GM12801 (cell line): Measurements from ENCODE around the gene SNRNP25.

Experiments used
- TF ChIP-seq, protein P1 (sequence below): IDR thresholded peaks from one replicate; pipeline ENCODE4 v1.5.1; 2011; ENCODE audit warnings: control low read depth; ENCODE audit not compliant: insufficient read length; ENCODE audit errors: extremely low read depth

SNRNP25 gene

DNA sequence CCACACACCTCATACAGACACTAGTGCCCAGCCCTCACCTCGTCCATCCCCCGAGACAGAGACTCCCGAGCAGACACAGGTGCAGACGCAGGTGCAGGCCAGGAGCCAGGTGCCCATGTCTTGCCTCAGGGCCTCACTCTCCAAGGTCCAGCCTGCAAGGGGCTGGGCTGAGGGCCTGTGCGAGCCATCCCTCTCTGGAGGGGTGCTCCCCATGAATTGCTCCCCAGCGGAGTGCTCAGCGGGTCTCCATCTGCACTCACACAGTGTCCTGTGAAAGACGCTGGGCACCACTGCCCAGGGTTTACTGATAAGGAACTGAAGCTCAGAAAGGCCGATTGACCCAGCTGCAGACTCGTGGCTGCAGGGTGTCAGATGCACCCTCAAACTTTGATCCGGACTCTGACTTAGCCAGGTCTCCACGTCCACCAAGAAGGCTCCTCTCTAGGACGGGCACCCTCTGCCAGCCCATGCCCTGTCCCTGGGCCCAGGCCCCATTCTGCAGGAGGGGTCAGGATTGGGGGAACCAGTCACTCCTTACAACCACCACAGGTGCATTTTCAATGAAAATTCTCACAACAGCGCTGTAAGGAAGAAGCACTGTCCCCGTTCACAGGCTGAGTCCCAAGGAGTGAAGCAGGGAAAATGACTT lies 17.2 kb upstream of the SNRNP25 start:
- TF ChIP-seq, protein P1, sequence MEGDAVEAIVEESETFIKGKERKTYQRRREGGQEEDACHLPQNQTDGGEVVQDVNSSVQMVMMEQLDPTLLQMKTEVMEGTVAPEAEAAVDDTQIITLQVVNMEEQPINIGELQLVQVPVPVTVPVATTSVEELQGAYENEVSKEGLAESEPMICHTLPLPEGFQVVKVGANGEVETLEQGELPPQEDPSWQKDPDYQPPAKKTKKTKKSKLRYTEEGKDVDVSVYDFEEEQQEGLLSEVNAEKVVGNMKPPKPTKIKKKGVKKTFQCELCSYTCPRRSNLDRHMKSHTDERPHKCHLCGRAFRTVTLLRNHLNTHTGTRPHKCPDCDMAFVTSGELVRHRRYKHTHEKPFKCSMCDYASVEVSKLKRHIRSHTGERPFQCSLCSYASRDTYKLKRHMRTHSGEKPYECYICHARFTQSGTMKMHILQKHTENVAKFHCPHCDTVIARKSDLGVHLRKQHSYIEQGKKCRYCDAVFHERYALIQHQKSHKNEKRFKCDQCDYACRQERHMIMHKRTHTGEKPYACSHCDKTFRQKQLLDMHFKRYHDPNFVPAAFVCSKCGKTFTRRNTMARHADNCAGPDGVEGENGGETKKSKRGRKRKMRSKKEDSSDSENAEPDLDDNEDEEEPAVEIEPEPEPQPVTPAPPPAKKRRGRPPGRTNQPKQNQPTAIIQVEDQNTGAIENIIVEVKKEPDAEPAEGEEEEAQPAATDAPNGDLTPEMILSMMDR, result no peak

DNA sequence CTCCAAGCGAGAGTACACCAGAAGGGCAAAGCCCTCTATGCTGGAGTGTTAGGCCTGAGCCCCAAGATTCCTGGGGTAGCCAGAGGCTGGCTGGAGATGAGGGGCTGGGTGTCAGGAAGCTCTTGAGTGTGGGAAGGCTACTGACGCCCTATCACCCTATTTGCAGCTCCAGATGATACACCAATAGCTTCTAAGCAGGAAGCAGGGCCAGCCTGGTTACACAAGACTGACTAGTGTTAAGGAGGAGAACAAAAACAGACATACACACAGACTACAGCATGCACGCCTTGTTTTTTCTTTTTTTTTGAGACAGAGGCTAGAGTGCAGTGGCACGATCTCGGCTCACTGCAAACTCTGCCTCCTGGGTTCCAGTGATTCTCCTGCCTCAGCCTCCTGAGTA lies 16.1 kb upstream of the SNRNP25 start:
- TF ChIP-seq, protein P1, result no peak

DNA sequence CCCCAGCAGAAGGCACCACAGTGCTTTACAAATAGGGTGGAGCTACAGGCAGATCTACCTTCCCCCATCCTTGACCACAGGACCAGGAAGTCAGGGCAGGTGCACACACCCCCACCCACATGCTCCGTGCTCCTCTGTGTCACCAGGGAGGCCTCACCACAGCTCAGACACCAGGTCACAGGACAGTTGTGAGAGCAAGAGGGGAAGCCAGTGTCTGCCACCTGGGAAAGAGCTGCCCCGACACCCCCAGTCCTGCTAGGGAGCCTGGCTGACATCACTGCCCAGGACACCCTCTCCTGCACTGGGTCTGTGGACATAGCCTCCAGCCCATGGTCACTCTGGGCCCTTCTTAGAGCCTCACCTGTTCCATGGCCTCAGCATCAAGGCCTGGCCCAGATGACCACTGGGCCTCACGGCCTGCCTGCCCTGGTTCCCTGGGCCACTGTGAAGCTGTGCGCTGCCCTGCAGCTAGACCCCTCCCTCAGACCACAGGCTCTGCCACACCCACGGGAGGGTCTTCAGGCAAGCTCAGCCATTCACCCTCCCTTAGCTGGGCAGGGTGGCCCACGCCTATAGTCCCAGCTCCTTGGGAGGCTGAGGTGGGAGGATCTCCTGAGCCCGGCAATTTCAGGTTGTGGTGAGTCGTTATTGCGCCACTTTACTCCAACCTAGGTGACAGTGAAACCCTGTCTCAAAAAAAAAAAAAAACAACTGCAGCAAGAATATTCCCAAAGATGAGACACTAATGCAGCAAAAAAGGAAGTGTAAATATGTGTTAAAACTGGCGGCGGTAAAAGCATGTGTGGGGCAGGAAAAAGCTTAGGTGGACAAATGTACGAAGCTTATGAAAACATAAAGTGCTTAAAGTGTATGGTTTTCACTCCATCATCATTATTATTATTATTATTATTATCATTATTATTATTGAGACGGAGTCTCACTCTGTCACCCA lies 14.4 kb upstream of the SNRNP25 start:
- TF ChIP-seq, protein P1, result no peak

DNA sequence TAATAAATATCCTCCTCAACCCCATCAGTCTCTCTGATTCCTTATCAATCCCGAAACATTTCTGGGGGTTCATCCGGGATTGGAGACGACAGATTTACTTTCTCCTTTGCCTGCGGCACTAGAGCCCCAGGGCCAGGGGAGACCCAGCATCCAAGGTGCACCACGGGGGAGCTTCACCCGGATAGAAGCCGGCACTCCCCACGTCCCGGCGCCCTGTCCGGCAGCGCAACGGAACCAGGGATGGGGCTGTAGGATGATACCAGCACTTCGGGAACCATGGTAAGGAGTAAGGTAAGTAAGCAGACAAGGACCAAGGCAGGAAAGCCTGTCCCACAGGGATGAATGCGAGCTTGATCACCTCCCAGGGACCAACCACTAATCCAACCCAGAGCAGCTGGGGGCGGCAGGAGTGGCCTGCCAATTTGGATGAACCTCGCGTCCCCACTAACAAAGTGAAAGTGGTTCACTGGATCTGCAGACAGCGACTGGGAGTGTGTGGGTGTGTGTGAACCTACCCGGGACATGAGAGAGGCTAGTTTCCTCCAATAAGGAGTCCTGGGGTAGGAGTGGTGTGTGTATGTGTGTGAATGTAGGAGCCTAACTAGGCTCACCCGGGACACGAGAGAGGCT lies 12.1 kb upstream of the SNRNP25 start:
- TF ChIP-seq, protein P1, result no peak

DNA sequence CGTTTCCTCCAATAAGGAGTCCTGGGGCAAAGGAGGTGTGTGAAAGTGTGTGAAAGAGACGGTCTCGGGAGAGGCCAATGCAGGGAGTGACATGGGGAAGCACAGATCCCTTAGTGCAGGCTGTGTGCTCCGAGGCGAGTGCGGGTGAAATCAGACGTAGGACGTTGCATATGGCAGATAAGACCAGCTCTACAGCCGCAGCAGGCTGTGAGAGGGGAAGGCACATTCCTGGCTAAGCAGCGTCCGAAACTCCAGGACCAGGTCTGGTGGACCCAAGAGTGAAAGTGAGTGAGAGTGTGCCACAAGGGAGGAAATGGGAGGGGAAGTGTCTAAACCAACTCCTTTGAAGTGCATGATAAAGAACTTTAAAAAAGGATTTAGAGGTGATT lies 11.6 kb upstream of the SNRNP25 start:
- TF ChIP-seq, protein P1, result no peak

DNA sequence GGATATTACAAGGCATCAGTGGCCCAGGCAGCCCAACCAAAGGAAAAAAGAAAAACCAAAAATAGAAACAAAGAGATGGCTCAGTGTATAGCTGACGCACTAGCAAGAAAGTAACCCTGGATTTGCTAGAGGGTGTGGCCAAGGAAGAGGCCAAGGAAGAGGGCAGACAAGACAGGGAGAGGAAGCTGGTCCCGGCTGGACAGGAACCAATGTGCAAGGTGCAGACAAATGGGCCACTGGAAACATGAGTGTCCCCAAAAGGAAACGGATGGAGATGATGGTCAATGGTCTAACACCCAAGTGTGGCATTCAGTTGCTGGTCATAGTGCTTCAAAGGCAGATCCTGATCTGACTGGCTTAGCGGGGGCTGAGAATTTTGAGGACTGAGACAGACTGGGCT lies 10.9 kb upstream of the SNRNP25 start:
- TF ChIP-seq, protein P1, result no peak

DNA sequence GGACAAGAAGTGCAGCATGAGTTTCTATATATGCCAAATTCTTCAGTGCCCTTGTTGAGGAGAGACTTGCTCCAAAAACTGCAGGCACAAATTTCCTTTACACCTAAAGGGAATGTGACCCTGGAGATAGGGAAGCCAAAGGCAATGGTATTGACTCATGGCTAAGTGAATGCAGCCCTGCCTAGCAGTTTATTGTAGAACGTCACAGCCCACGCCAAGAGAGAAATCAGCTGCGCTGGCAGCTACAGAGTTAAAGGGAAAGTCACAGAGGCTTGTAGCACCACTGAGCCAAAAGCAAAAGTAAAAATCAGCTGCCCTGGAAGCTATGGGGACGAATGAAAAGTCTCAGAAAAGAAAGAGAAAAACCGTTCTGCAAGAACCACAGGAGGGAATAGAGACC lies 10.3 kb upstream of the SNRNP25 start:
- TF ChIP-seq, protein P1, result no peak
